GM19455 (cell line): ENCODE data around the gene EML1.
"Not testable (repeated sequence)": the region's sequence is repeated elsewhere in the genome, so short reads cannot be mapped to it uniquely, and the experiment has no call there.

Experiments
- ATAC-seq: cut with Tn5 transposase; IDR thresholded peaks from one replicate; pipeline ENCODE4 v1.9.1; 2021; ENCODE audit not compliant: unreplicated experiment

Gene EML1

DNA sequence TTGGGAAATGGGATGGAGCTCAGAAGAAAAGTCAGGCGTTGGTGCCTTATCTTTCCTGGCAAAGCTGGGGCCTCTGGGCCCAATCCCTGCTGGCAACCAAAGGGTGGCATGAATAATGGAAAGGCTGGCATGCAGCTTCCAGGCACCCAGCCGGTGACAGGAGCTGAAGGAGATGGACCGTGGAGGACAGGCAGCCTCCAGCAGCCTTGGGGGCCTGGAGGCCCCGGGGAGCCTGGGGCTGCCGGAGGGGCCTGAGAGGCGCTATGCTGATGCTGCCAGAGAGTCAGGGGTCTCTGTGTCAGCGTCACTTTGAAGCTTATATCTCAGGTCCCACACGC, 38.2 kb upstream of the EML1 start:
- ATAC-seq = no peak

DNA sequence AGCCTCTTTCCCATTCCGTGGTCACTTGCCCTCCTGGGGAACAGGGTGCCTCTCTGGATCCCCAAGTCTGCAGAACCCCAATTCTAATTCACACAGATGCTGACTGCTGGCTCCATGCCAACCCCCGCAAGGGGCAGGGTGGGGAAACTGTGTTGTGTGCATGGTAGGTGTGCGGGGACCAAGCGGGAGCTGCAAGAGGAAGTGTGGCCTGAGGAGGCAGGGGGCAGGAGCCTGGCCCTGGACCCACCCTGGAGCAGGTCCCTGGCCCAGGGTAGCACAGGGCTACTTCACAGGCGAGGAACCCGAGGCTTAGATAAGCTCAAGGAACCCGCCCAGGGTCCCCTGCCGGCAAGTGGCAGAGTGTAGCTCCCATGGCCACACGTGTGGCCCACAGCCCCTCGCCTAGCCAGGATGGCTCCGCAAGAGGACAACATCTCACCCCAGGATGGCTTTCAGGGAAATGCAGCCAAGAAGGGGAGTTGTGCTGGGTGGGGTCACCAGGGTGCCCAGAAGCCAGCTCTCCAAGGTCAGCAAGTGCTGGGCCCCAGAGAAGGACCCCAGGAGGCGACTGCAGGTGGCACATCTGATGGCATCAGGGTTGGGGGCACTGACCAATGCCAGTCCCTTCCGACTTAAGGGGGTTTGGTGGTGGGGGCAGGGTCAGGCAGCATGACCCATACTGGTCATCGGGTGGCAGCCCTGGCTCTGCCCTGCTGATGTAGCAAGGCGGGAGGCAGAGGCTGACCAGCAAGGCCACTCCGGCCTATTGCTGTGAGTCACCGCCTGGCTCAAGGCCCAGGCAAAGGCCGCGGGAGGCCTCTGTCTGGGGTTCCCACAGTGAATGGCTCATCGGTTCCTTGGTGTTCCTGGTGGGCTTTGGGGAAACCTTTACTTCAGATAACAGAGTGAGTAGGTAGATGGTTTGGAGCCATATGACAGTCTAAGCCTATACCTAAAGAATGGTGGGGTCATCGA, 37.3 kb upstream of the EML1 start:
- ATAC-seq = no peak

DNA sequence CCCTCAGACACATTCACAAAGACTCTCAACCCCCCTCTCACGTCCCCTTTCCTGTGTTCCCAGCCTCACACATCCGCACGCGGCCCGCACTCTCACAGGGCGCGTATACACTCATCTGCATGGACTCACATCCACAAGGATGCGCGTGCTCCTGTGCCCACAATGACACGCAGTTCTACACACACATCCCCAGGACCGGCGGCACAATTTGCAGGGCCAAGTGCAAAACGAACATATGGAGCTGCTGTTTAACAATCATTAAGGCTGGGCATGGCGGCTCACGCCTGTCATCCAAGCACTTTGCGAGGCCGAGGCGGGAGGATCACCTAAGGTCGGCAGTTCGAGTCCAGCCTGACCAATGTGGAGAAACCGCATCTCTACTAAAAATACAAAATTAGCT, 36.4 kb upstream of the EML1 start:
- no peak for ATAC-seq

DNA sequence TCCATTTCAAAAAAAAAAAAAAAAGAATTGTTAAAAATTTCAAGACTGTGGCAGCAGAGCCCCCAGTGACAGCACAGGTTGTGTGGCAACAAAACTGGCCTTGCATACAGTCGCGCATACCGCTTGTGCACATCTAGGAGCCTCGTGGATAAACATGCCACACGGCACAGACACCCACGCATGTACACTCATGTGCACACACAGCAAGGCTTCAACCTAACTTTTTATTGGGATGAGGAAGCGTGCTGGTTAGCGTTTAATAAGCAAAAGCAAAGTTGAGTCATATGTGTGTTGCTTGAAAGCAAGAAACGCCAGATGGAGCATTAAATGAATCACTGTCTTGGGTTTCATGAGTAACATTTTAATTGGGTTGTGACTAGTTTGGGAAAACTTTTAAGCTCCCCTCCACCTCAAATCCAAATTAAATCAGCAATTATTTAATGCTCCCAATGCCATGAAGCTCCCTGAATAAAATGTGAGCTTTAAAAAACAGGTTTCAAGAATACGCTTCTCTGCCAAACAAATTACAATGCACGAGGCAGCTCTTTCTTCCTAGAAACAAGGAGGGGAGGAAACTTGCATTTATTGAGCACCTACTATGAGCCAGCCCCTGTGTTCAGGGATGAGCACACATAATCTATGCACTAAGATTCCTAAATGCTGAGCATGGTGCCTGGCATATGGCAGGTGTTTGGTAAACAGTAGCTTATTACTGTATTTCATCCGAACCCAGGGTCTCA, 35.7 kb upstream of the EML1 start:
- ATAC-seq = no peak

DNA sequence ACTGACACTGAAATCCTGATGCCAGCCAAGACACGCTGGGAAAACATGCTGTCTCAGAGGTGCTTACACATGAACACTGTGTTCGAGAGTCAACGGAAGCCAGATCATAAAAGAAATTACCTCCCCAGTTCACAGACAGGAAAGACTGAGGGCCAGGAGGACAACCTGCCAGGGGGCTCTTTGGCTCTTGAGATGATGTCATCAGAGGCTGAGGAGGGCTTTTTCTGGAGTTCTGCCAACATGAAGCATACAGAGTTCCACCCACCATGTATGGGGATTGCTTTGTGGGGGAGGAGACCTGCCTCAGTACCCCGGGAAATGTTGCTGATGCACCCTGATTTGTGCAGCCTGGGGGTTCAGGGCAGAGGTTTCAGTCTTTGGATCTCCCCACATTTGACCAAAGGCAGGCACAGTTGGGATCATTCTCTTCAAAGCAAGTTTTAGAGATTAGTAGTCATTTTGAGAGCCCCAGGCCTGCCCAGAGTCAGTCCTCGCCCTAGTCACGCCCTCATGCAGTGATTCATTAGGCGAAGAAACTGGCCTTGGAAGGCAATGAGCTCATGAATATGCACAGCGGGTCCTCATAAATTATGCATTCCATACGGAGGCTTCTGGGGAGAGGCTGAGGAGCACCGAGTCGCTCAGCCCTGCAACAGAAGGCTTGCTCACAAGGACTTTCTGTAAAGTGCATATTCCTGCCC, 34.9 kb upstream of the EML1 start:
- no peak for ATAC-seq

DNA sequence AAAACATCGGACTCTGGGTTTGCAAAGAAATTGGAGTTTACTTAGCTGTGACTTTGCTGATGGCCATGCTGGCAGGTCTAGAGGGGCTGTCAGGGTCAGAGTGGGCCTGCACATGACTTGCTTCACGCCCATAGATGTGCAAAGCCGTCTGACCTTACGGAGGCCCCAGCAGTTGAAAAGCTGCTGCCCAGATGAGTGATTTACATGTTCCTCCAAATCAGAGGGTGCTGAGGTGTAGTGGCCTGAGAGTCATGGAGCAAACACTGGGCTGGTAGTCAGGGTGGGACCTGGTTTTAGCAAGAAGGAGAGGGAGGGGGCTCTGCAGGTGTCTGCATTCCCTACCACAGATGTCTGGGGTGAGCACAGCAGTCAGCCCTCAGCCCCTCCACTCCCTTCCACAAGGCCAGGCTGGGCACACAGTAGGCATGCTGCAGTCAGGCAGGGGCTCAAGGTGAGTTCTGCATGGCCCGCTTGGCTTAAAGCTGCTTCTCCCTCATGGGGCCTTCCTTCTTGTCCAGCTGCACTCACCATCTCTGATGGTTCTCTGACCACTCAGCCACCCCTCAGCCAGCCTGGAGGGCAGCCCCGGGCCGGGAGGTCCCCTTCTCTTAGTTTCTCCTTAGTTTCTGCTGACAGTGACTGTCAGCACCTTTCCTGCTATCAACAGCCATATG, 34.2 kb upstream of the EML1 start:
- no peak for ATAC-seq

DNA sequence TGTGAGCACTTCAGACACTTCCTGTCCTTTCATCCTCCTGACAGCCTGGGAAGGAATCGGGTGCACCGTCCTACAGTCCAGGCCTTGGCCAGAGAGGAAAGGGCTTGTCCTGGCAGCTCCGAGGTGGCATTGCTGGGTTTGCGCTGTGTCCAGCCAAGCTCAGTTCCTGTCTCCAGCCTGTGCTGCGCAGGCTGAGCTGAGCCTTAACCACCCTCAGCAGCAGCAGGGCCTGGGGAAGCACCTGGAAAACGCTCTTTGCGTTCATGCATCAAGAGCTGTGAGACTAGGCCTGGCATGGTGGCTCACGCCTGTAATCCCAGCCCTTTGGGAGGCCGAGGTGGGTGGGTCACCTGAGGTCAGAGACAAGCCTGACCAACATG, 33.7 kb upstream of the EML1 start:
- ATAC-seq = no peak

DNA sequence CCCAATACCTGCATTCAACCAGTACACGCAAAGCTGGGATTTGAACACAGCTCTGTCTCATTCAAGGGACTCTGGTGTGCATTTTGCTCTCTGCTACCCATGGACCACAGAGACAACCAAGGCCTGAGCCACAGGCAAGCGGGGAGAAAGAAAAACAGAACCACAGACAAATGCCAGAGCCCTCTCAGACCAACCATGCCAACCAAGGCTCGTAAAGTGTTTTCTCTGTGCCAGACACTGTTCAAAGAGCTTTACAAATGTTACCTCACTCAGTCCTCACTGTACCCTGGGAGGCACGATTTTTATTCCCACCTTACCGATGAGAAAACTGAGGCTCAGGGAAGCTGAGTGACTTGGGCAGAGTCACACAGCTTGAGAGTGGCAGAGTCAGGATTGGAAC, 32.4 kb upstream of the EML1 start:
- no peak for ATAC-seq

DNA sequence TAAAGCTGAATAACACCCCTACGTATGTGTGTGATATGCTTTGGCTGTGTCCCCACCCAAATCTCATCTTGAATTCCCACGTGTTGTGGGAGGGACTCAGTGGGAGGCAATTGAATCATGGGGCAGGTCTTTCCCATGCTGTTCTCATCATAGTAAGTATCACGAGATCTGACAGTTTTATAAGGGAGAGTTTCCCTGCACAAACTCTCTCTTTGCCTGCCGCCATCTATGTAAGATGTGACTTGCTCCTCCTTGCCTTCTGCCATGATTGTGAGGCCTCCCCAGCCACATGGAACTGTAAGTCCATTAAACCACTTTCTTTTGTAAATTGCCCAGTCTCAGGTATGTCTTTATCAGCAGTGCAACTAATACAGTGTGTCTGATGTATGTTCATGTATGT, 30.3 kb upstream of the EML1 start:
- ATAC-seq = not testable (repeated sequence)

DNA sequence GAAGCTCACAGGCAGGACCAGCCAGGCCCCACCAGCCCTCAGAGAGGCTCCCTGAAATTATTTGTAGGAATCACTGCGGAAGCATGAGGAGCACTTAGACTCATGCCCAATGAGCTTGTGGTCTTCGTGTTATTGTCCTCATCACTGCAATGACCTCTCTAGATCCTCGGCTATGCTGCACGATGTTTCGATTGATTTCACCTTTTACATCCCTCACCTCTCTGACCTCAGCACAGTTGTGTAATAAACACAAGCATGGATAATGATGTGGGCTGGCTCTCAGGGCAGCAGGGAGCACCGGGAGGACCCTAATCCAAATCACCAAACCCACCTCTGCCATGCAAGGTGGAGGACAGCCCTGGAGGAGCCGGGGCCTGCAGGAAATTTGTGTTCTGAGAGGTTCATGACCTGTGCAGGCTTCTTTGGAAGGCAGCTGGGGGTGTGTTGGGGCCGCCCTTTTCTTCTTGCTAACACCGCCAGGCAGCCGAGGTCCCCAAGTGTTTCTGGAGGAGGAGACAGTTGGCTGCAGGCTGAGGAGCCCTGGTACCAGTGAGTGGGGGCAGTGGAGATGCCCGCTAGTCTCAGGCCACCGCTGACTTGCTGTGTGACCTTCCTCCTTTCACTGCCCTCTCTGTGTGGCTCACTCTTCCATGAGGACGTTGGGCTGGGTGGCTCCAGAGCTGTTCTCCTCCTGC, 29.5 kb upstream of the EML1 start:
- no peak for ATAC-seq

DNA sequence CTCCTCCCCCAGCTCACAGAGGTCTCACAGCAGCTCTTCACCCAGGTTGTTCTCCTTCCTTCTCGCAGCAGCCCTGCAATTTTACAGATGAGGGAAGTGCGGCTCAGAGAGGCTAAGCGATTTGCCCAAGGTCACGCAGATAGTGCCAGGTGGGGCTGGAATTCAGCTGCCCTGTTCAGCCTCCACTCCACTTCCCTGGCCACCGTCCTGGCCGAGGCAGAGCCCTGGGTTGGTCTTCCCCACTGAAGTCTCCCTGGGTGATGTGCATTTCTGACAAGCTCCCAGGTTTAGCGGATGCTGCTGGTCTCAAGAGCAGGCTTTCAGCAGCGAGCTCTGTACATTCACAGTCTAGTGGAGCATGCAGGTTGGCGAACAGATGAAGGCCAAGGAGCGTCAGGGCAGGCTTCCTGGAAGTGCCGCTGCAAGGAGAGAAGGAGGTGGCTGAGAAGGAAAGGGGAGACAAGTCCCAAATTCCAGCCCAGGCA, 28.9 kb upstream of the EML1 start:
- no peak for ATAC-seq

DNA sequence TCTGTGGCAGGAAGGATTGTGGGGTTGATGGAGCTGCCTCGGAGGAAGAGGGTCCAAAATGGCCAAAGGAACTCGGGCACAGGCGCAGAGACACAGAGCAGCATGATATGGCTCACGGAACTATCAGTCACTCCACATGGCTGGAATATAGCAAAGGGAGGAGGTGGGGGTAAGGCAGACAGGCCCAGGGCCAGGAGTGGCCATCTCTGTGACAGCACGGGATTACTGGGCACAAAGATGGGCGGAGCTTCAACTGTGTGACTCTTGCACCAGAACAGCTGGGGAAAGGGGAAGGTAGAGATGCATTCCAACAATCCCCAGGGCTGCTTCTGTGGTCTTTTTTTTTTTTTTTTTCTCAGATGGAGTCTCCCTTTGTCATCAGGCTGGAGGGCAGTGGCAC, 24.8 kb upstream of the EML1 start:
- no peak for ATAC-seq

DNA sequence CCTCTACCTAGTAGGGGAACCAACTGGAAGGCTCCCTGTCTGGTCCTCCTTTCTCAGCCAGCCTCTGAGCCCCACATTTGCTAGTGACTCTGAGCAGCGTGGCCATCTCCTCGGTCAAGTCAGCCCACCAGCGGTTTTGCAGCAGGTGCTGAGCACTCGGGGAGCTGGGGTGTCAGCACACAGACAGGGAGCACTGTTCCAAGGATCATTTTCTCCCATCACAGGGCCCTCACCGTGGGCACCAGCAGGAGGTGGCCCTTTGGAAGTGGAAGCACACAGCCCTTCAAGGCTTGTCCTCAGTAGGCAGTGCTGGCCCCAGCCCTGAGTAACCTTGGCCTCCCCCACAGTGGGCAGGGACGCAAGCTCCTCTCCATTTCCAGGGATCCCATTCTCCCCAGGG, 24.1 kb upstream of the EML1 start:
- no peak for ATAC-seq

DNA sequence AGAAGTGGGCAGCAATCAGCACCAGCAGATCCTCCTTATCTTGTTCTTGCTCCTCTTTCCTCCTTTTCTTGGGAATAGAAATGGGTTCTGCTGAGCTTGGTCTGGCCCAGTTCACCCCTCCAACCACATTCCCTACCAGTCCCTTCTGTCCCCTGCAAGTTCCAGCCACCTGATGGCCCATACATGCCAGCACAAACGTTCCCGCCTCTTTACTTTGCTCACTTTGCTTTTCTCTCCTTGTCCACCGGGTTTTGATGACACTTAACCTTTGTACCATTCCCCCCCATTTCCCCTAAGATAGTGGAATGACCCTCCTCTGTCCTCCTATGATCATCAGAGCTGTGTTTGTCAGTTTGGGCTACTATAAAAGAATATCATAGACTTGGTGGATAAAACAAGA, 23.4 kb upstream of the EML1 start:
- no peak for ATAC-seq

DNA sequence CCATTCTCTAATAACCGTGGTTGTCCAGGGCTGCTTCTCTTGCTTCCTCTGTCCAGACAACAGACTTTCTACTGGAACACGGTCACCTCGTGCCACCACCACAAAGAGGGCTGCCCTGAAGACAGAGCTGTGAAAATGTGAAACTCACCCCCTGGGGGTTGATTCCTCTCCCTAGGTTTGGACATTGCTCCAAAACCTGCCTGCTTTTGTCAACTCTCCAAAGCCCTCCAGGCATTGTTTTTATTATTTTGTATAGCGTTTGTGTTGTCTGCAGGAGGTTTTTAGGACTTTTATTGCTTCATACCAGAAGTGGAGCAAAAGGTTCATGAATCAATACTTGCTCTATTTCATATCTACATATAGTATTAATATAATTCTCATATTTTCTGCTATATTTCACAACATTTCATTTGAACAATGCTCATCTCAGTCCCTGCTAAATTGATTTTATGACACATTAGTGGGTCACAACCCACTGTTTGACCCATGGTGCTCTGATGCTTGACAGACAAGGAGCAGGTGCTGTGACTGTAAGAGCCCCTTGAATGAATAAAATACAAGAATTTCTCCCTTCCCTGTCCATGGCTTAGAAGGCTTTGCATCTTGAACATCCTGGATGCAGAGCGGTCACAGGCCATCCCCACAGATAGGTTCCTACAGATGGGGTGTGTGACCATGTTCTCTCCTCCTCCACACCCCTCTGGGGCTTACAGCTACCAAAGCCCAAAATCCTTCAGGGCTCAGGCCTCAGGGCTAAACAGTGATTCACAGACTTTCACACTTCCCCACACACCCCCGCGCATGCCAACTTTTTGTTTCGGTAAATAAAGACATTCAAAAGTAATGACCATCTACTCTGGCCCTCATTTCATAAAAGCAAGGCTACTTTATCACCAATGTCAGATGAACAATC, 20.6 kb upstream of the EML1 start:
- ATAC-seq = no peak

DNA sequence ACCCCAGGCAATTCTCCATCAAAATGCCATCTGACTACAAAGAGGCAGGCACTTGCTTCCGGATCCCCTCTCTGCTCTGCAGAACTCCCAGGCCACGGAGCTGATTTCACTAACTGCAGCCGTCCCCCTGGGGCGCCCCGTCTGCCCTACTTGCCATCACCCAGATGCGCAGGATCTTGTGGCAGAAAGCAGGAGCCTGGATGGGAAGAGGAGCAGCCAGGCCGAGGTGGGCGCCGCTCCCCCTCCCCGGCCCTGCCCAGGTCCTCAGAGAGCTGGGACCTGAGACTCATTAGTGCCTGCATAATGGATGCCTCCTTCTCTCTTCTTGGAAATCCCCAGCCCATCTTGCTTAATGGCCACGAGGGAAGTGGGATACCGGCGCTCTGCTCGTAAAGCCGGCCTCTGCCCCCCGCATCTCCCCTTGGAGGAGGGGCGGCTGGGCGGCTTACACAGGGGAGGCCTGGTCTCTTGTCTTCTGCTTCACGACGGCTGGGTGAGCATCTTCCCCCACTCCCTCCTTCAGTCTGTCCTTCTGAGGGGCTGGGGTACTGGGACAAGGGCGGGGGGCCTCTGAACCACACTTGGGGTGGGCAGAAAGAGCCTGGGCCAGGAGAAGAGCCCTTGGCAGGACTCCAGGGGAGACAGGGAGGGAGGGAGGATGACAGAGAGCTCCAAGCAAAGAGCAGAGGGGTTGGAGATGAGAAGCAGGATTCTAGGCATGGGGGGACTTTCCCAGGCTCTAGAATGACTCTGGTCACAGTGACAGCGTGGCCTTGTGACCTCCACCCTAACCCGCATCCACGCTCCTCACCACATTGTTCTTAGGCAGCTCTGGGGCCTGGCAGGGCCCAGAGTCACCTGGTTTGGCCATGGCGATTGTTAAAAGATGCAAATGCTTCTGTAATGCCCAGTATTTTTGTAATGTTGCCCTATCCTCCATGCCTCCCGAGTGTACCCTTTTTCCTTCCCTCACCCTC, 19.4 kb upstream of the EML1 start:
- ATAC-seq = no peak

DNA sequence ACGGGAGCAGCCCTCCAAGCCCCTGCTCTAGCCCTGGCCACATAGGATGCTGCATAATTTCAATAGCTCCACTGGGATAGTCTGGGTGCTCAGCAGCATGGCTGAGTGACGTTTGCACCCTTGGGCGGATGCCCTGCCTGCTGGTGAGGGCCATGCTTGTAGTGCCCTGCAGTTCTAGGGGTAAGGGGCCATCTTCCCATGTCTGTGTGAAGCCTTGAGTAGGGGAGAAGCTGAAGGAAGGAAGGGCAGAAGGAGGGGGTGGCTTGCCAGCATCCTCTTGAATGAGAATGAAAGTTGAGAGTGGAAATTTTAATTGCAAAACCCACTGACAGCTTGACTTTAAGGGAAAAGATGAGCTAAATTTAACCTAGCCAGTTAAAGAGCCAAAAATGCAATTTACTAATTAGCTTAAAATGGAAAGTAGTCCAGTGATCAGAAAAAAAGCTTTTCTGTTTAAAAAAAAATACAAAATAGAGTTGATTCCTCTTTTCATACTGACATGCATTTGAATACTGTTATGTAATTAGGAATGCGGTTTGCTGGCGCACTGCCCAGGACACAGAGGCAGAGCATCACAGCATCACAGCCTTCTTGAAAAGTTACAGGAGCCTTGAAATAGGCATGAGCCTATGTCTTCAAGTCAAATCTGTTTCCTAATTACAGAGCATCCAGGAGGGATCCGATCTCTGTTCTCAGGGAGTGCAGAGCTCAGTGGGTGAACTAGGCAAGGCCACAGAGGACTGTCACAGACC, 18.5 kb upstream of the EML1 start:
- ATAC-seq = no peak

DNA sequence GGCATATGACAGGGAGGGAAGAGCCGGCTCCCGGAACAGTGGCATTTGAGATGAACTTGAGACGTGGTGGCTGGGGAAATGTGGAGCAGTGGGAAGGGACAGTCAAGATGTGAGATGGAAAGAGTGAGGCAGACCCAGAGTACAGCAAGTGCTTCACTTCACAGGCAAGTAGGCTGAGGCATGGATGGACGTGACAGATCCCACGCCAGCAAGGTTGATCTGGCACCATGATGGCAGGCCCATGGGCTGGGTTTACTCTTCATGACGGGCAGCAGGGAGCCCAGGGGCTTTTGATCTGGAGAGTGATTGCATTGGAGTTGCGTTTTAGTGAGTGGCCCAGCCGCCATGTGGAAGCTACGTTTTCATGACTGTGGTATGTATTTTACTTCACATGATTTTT, 17.9 kb upstream of the EML1 start:
- ATAC-seq = no peak
